Midbrain (tissue), 1 donor: ENCODE results near the gene DMRT1.

Experiments
- DNase-seq: peaks from one replicate; lab custom pipeline; 2025; lab: John Stamatoyannopoulos, UW

Gene DMRT1

DNA sequence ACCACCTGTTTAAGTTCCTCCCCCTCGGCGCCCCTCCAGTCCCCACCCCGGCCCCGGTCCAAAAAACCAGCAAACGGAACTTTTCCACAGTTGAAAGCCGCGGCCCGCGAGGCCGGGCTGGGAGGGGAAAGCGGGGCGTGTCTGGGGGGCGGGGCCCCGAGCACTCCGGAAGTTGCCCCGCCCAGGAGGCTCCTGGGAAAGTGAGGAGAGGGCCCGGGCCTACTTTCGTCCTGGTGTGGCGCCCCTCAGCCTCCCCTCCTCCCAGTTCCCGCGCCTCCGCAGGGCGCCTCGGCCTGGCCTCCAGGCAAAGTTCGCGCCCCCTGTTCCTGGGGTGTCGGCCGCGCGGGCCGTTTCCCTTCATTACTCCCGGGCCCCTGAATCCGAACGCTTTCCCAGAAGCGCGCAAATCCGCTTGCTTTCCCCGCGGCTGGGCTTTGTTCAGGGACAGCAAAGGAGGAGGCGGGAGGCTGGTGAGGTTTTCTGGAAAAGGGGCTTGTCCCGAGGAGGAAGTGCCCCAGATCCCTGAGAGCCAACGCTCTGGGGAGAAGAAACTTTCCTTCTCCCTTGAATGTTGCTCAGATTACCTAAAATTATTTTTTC lies 130.5 kb downstream of the DMRT1 start:
- no peak for DNase-seq

DNA sequence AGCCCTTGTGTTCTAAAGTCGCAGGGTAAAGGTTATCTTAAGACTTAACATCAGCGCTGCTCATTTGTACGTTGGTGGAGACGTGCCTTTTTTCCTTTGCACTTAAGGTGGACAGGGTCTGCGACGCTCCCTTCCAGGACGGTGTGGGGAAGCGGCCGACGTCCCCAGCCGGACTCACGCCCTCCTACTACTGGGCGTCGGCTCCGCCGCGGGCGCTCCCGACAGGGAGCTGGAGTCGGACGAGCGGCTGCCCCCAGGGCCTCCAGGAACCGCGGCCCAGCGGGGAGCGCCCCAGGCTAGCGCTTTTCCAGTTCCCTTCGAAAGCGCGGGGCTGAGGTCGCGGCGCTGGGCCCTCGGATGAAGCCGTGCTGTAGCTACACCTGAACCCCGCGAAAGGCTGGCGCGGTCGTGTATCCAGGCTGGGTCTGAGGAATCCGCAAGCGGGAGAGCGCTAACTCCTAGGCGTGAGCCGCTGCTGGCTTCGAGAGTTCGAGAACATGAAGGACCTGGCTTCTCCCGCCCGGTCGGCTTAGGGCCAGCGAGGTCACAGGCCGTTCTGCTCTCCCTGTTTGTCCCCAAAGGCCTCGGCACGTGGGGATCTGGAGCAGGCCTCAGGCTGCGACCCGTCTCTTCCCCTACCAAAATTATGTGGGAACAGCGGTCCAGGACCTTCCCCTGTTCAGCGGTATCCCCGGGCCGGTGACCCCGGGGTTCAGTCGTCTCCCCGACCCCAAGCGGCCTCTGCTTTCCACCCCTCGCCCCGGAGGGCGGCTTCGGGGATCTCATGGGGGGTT lies 131.2 kb downstream of the DMRT1 start:
- no peak for DNase-seq

DNA sequence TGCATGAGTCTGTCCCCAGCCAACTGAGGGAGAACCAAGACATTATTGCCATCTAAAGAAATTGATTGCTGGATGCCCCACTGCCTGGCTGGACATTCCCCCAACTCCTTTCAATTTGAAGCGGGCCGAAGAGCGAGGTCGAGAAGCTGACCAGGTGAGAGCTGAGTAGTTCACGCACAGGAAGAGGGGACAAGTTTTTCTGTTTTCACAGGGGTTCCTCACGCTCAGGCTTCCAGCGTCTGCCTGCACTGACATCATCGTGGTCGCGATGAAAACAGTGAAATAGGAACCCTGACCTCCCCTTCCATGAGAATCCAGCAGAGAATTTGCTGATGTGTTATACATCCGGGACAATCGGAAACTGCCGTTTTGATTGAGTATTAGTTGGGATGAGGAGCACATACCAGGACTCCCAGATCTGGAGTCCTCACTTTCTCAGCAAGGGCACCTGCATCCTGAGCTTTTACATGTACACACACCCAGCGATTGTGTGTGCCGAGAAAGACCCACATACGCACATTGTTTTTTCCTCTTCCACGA lies 131.9 kb downstream of the DMRT1 start:
- DNase-seq, result no peak

DNA sequence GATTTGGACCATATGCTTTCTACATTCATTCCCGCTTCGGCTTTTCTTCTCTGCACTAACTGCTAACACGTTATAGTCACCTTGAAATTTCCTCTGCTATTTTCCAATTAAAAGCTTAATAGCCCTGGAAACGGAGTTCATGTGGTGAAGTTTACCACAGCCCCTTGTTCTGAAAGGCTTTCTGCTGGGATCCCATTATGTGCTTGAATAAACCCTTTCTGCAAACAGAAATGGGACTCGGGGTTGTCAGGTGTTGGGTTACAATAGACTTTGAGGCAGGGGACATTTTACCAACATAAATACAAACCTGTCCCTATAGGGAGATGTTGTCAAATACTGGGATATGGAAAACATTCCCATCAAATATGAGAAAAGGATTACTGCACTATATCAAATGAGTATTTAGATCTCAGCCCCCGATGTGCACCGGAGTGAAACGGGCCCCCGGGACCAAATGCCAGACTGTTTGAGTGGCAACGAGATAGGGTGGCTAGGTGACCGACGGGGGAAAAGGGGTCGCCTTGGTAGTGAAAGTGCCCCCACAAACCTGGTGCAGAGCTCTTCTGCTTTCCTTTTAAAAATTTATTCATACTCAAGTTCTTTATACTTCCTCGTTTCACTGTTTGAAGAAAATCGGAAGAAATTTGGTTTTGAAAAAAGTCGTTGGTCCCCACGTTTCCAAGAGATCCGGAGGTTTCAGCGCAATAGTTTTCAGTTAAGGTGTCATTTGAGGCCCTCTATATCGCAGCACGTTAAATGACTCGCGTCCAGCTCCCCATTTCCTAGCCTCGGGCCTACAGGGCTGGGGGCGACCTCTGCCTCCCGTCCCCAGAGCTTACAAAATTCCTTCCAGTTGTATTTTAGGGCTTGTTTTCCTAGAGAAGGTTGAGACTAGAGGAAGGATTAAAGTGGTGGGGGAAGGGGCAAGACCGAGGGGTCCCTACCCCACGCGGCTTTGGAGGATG lies 132.8 kb downstream of the DMRT1 start:
- DNase-seq, result no peak

DNA sequence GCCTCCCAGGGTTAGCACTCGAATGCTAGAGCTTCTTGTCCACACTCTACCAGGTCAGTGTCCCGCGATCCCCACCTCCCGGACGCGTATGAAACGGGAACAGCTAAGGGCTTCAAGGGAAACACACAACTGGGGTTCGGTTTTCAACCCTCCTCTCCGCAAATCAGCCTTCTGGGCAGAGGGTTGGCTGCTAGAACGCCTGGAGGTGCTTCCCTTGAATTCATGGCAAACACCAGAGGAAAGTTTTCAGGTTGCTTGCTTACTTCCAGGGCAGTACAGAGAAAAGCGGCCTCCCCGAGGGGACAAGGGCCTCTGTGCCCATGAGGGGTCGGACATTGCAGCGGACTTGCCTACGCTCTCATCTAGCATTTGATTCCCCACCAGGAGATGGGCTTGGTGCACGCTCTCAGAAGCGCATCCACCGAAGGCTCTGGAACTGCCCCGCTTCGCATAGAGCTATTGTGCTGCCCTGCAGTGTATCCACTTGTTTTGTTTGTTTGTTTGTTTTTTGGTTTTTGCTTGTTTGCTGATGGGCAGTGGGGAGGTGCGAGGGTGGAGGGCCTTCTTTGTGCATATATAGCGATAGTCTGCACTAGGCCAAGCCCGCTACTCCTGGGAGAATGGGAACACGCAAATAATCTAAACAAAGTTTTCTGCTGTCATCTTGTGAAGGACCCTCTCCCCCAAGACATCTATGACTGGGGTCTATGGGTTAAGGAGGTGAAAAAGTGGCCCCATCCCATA lies 133.7 kb downstream of the DMRT1 start:
- DNase-seq, result no peak

DNA sequence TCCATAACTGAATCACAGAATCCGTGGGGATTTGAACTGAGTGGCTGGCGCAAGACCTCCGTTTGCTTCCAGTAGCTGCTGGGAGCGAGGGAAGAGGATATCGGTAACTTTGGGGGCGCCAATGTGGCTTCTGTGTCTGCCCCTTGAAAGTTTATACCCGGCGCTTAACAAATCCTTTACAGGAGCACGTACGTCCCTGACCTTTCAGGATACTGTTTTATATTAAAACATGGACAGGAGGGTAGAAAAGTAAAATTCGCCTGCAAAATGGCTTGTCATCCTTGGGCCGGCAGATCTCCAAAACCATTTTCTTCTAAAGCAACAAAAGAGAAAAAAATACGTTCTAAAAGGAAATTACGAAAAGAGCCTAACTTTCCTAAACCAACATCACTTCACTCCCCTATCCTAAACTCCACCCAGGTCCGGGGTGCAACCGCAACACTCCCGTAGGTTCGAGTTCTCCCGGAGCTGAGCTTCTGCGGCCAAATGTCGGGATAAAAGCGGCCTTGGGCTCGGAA lies 134.3 kb downstream of the DMRT1 start:
- DNase-seq, result no peak

DNA sequence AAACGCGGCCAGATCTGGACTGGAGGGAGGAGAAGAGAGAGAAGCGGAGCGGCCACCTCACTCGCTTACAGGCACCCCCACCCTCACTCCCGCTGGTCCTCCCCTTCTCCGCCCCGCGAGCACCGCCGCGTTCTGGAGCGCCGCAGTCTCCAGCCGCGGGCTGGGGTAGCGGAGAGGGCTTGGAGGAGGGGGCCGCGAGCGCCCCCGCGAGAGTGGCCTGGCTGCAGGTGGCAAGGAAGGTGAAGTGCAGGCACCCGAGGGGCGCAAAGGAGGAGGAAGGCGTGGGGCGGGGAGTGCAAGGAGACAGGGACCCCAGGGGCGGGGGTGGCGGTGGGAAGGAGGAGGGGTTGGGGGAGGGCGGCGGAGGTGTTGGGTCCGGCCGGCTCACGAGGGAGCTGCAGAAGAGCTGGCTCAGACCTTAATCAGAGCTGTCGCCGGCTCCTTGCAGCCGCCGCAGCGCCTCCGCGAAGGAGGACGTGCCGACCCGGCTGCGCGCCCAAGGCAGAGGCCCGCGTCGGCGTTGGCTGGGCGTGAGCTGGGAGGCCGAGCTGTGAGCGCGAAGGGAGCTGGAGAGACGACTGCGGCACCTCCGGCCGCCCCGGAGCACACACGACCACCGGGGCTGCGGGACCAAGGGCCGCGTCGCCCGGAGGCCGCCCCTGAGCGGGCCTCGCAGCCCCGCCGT lies 134.9 kb downstream of the DMRT1 start, which contains the start of gene DMRT3:
Gene DMRT3, plus strand, starts transcription at position 398 of the 685 bp plus-strand sequence. CDS start 347 bp downstream, outside the sequence.
- DNase-seq, result no peak

DNA sequence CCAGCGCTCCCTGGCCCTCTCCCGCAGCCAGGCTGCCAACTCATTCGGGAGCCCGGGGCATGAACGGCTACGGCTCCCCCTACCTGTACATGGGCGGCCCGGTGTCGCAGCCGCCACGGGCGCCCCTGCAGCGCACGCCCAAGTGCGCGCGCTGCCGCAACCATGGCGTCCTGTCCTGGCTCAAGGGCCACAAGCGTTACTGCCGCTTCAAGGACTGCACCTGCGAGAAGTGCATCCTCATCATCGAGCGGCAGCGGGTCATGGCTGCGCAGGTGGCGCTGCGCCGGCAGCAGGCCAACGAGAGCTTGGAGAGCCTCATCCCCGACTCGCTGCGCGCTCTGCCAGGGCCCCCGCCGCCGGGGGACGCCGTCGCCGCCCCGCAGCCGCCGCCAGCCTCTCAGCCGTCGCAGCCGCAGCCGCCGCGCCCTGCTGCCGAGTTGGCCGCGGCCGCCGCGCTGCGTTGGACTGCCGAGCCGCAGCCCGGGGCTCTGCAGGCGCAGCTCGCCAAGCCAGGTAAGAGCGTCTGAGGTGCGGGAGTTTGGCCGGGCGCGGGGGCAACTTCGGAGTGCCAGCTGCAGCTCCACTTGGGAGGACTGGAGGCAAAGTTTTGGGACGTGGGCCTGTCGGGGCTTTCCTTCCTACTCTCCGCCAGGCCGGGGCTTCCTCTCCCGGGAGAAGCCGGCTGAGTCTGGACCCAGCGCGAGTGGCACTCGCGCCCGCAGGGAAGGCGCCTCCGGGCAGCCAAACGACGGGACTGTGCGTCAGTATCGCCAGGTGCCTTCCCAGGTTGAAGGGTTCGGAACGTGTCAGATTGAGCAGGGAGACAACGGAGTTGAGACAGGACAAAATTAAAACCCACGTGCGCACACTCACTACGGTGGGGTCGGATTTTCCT lies 135.7 kb downstream of the DMRT1 start:
- no peak for DNase-seq

DNA sequence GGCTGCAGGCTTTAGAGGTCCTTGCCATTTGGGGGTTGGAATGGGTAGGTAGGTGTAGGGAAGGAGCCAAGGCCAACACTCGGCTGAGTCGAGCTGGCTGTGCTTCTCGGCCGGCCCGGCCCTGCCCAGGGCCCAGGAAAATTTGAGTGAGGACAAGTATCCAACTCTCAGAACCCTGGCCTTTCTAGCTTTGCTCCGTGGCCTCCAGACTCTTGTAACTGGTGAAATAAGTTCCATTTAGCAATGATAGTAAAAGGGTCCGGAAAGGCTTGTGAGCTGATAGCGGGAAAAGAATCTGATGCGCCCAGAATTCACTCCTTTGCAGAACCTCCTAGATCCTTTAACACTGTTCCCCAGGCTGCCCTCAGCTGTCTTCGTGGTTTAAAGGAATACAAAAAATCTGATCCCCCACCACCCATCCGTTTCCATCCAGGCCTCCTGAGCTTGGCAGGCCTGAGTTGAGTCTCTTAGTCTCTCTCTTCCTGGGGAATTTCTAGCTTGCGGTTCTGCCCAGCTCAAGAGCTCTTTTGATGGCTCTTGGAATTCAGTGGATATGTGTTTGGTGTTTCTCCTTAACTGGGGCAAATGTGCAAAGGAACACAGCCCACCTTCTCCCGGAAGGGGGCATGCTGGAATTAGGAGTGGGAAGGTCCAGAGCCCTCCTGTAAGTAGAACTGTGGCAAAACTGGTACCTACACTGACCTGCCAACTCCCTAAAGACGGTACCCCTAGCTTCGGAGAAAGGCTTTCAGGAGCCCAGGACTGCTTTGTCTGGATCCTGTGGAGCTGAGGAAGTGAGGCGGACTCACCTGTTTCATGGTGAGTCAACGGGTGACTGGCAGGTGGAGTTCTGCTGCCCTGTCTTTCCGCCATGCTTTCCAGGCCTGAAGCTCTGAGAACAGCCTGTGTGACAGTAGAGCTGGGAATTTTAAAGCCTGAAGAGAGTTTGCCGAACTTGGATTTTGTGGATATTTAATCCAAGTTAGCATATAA lies 136.6 kb downstream of the DMRT1 start:
- DNase-seq, result no peak

DNA sequence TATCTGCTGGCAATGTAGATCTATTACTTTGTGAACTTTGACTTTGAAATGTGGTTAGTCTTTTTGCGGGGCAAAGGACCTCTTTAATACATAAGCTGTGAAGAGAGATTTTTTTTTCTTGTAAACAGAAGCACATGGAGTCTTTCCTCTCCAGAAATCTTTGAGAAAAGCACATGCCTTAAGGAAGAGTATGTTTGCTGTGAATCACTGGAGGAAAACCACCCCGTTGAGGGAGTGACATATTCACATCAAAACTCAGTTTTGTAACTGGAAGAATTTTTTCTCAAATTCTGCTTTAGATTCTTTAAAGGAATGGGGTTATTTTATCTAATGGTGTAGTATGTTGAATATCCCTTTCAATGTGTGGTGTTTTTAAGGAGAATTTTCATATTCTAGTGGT lies 138.5 kb downstream of the DMRT1 start:
- no peak for DNase-seq

DNA sequence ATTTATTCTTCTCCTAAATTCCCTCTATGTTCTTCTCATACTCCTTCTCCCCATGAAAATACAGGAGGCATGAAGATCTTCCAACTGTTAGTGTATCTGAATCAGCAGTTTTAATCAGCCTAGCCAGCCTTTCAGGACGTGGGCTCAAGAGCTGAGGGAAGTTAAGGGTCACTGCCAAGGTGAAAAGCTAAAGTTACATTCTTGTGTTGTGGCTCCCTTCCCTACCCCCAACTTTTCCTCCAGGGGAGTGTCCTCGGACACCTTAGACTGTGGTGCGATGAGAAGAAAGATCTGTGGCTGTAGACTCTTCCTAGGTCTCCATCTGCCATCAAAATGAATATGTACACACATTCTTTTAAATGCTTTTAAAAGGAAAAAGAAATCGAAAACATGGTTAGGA lies 139.1 kb downstream of the DMRT1 start:
- DNase-seq, result no peak

DNA sequence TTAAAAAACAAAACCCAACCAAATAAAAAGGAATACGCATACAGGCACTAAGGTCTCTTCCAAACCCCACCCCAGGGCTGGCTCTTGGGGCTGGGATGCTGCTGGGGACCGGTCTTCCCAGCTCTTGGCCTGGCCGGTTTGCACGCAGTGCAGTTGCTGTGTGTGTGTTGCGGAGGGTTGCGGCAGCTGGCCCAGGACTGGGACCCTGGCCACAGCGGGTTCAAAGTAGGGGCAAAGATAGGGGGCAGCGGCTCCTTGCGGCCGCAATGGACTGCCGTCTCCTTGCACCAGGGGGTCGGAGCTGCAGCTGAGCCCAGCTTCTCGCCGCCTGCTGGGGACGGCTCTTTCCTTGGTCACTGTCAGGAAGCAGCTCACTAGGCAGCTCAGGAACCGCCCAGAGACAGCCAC lies 140.0 kb downstream of the DMRT1 start:
- no peak for DNase-seq

DNA sequence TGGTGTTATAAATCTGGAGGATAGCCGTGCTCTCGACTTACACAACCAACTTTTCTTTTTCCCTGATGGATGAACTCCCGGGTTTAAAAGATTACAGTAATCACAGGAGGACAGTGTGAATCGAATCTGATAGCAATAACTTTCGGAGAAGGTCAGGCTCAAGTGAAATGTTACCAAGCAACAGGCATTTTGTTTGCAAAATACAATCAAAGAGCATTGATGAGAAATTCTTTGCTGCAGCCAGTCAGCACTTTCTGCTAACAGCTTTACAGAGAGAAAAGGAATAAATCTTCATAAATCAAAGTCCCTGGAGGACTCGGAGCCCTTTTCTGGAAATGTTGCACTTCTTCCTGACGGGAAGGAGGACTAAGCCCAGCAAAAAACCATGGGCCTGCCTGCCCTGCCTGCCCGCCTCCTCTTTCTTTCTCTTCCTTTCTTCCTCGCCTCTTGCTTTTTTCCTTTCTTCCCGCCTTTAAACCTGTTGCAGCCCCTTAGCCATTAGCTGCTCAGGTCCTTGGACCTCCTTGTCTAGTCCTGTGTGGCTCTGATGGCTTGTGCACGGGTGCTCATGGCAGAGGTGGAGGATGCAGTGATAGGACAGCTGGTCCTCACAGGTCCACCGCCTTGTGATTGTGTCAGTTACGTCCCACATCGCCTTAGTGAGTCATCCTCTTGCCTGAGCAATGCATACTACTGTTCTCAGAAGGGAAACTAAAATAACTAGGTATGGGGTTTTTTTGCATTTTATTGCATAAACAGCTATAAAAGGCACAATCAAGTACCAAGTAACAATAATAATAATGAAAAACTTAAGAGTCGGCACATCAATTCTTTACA lies 141.1 kb downstream of the DMRT1 start:
- DNase-seq, result no peak

DNA sequence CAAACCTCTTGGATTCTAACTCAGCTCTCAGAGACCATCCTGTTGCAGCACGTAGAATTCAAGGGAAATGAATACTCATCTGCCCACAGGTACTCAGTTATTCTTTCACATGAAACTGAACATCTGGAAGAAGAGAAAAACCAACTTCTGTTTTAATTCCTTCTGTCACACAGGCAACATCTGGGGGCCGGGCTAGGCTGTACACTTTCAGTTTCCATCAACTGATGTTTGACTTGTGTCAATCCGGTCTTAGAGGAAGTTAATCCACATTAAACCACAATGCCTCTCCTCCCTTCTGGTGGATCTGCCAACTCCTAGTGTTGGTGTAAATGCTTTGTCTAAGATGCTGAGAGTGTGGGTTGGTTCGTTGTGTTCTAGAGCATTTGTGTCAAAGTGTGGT lies 152.5 kb downstream of the DMRT1 start:
- no peak for DNase-seq

DNA sequence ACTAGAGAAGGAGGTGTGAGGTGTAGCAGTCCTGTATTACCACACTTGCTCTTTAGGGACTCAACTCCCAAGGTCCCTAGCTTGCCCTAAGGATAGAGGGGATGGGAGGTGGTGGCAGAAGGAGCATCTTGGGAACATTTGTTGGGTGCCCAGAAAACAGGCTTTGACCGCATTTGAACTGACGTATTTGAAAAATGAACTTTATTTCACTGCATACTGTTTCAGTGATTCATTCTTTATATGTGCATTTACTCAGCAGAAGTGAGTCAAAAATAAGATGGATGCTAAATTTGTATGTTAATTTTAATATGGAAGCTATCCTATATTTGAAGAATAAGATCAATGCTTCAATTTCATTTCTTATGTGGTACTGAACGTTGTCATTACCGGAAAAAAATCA lies 153.7 kb downstream of the DMRT1 start:
- DNase-seq, result no peak

DNA sequence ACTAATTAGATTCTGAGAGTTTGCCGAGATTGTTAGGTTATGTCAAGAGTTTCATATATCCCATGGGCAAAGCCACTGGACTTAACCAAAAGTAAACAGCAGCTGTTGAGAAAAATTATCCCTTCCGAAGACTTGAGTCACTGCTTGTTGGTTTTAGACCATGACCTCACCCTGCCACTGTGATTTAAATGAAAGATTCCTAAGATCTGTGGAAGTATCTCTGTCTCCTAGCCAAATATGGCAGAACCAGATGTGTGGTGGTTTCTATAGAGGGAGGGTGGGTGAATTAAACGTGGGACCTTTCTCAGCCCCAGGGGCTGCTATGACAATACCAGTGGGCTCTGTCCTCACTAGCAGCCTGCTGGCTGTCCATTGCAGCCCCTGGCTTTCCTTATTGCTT lies 154.3 kb downstream of the DMRT1 start:
- DNase-seq, result no peak
